ENCODE data around the gene NKAIN2.

GRCh38 chr6:124758663-124759062, 955.0 kb downstream of the NKAIN2 start:
- TF ChIP-seq CTCF (IDR thresholded peaks at IDR 0.05 in 4 of 5, conservative IDR thresholded peaks at IDR 0.05 in 1 of 5) (no peak), POLR2A (IDR thresholded peaks at IDR 0.05) (no peak)
